GM21390 (cell line): ENCODE data around the gene PLRG1.

Source experiments
- ATAC-seq: cut with Tn5 transposase; IDR thresholded peaks from one replicate; pipeline ENCODE4 v1.9.1; 2021; ENCODE audit not compliant: unreplicated experiment

Gene PLRG1

GRCh38 chr4:154521607-154522006 is 28.6 kb downstream of the PLRG1 start:
- ATAC-seq, result no peak

- no peak for ATAC-seq
Observed at GRCh38 chr4:154519214-154519613, 31.0 kb downstream of the PLRG1 start.

- no peak for ATAC-seq
Observed at GRCh38 chr4:154517591-154517990, 32.6 kb downstream of the PLRG1 start.

- no peak for ATAC-seq
Observed at GRCh38 chr4:154516318-154517029, 33.7 kb downstream of the PLRG1 start.

- ATAC-seq, result no peak
Observed at GRCh38 chr4:154511981-154512380, 38.2 kb downstream of the PLRG1 start.

GRCh38 chr4:154511548-154511947 is 38.7 kb downstream of the PLRG1 start:
- ATAC-seq, result no peak

GRCh38 chr4:154507156-154507555 is 43.0 kb downstream of the PLRG1 start:
- ATAC-seq, result no peak

GRCh38 chr4:154506253-154506652 is 43.9 kb downstream of the PLRG1 start:
- peak; percentile 57 for ATAC-seq

GRCh38 chr4:154503598-154503997 is 46.6 kb downstream of the PLRG1 start:
- no peak for ATAC-seq

- ATAC-seq, result no peak
Observed at GRCh38 chr4:154502111-154502510, 48.1 kb downstream of the PLRG1 start.

- ATAC-seq, result no peak
Observed at GRCh38 chr4:154497889-154498288, 52.3 kb downstream of the PLRG1 start.

GRCh38 chr4:154495867-154496266 is 54.3 kb downstream of the PLRG1 start:
- no peak for ATAC-seq

GRCh38 chr4:154492288-154492687 is 57.9 kb downstream of the PLRG1 start:
- no peak for ATAC-seq

GRCh38 chr4:154491341-154492271 is 58.6 kb downstream of the PLRG1 start, which contains the start of gene DCHS2:
Gene DCHS2, minus strand, starts transcription at chr4:154491799. Its CDS starts 444 bp downstream, at chr4:154491355.
- peak; percentile 63 for ATAC-seq

GRCh38 chr4:154490583-154491340 is 59.4 kb downstream of the PLRG1 start:
- ATAC-seq, result peak; percentile 54

GRCh38 chr4:154490234-154490582 is 60.0 kb downstream of the PLRG1 start:
- no peak for ATAC-seq

- no peak for ATAC-seq
Observed at GRCh38 chr4:154489558-154490233, 60.5 kb downstream of the PLRG1 start.

GRCh38 chr4:154487145-154487544 is 63.1 kb downstream of the PLRG1 start:
- ATAC-seq, result no peak

- ATAC-seq, result peak; percentile 98
Observed at GRCh38 chr4:154485127-154485773, 65.0 kb downstream of the PLRG1 start.
